Smooth muscle cell (in vitro differentiated cells): ENCODE measurements around the gene JARID2. TPM values are rescaled to one million over a fixed set of nuclear protein-coding genes. Genes with fewer than 3 reads are reported as not detected.

Source experiments
- DNase-seq: peaks from one replicate; lab custom pipeline; 2025; ENCODE audit not compliant: unreplicated experiment; lab: John Stamatoyannopoulos, UW
- H2AFZ ChIP-seq: fragments of 200-600 bp; sonication (generic); 2 replicates; pipeline ENCODE4 v1.6.0; 2016; ENCODE audit warnings: antibody characterized with exemption, low read depth, mild to moderate bottlenecking
- H3F3A ChIP-seq: fragments of 200-600 bp; sonication (generic); 2 replicates; pipeline ENCODE4 v1.6.0; 2017; ENCODE audit warnings: antibody characterized with exemption, low read depth
- H3K27ac ChIP-seq: fragments of 200-600 bp; sonication (generic); 2 replicates; pipeline ENCODE4 v1.5.1; 2016; ENCODE audit warnings: low read depth, mild to moderate bottlenecking
- H3K27me3 ChIP-seq: fragments of 200-600 bp; sonication (generic); 2 replicates; pipeline ENCODE4 v1.6.1; 2016; ENCODE audit warnings: low read depth, mild to moderate bottlenecking
- H3K36me3 ChIP-seq: fragments of 200-600 bp; sonication (generic); 2 replicates; pipeline ENCODE4 v1.5.1; 2016; ENCODE audit warnings: low read depth
- H3K4me1 ChIP-seq: fragments of 200-600 bp; sonication (generic); 2 replicates; pipeline ENCODE4 v1.5.1; 2016; ENCODE audit warnings: low read depth
- H3K4me2 ChIP-seq: fragments of 200-600 bp; sonication (generic); 2 replicates; pipeline ENCODE4 v1.6.0; 2016; ENCODE audit warnings: mild to moderate bottlenecking
- H3K4me3 ChIP-seq: fragments of 200-600 bp; sonication (generic); 2 replicates; pipeline ENCODE4 v1.5.1; 2016; ENCODE audit warnings: mild to moderate bottlenecking
- H3K79me2 ChIP-seq: fragments of 200-600 bp; sonication (generic); 2 replicates; pipeline ENCODE4 v1.6.0; 2016; ENCODE audit warnings: low read depth, mild to moderate bottlenecking
- H3K9ac ChIP-seq: fragments of 200-600 bp; sonication (generic); 2 replicates; pipeline ENCODE4 v1.6.0; 2016; ENCODE audit warnings: low read depth
- H3K9me3 ChIP-seq: fragments of 200-600 bp; sonication (generic); replicated peaks from 2 replicates; pipeline ENCODE4 v1.5.1; 2016; ENCODE audit warnings: low read depth
- H4K20me1 ChIP-seq: fragments of 200-600 bp; sonication (generic); 2 replicates; pipeline ENCODE4 v1.6.0; 2016; ENCODE audit warnings: low read depth
- WGBS: methylation state at CpG from one replicate; pipeline ENCODE4 v1.1.7; 2016; ENCODE audit warnings: low lambda C conversion rate; 5-methylcytosine and 5-hydroxymethylcytosine counted together
- polyA plus RNA-seq: library from polyadenylated mRNA; unstranded; fragments of >200 nt; fragmentation: Nextera tagmentation; extraction: Ambion mirVana; gene quantifications from 2 replicates; pipeline ENCODE4 v1.2.1, GENCODE V29; 2016
- total RNA-seq: library from RNA; depleted of rRNA; stranded (reverse); fragments of >200 nt; gene quantifications from 2 replicates; pipeline ENCODE4 v1.2.3, GENCODE V29; 2014
- TF ChIP-seq, protein P1 (sequence below): fragments of 200-600 bp; sonication (generic); IDR thresholded peaks from 2 replicates; pipeline ENCODE4 v1.5.1; 2017; ENCODE audit warnings: borderline replicate concordance, mild to moderate bottlenecking, antibody characterized with exemption; ENCODE audit not compliant: insufficient read depth, poor library complexity, severe bottlenecking

The JARID2 gene
- total and polyA plus RNA-seq, 2 experiments from 2014 or later: 5.2 to 10.2 TPM

GRCh38 chr6:15444881-15445280 lies 199.0 kb downstream of the JARID2 start:
- Histone ChIP-seq H3K36me3 (no peaks in the 10 kb centered on the region), H3K27ac (no peak overlapping the region), H3K79me2 (peaks cover 62% of the 10 kb centered on the region), H3K27me3 (no peaks in the 10 kb centered on the region), H3K9me3 (no peaks in the 10 kb centered on the region), H3K4me1 (peaks cover 49% of the 10 kb centered on the region), H3K4me2 (no peak overlapping the region), H3F3A (no peaks in the 10 kb centered on the region), H3K4me3 (no peak overlapping the region), H4K20me1 (peaks cover 98% of the 10 kb centered on the region), H2AFZ (no peak overlapping the region), H3K9ac (no peak overlapping the region)
- 92% methylated on average over 3 of the region's 3 CpGs for WGBS
- DNase-seq: no peak
- TF ChIP-seq, protein P1, sequence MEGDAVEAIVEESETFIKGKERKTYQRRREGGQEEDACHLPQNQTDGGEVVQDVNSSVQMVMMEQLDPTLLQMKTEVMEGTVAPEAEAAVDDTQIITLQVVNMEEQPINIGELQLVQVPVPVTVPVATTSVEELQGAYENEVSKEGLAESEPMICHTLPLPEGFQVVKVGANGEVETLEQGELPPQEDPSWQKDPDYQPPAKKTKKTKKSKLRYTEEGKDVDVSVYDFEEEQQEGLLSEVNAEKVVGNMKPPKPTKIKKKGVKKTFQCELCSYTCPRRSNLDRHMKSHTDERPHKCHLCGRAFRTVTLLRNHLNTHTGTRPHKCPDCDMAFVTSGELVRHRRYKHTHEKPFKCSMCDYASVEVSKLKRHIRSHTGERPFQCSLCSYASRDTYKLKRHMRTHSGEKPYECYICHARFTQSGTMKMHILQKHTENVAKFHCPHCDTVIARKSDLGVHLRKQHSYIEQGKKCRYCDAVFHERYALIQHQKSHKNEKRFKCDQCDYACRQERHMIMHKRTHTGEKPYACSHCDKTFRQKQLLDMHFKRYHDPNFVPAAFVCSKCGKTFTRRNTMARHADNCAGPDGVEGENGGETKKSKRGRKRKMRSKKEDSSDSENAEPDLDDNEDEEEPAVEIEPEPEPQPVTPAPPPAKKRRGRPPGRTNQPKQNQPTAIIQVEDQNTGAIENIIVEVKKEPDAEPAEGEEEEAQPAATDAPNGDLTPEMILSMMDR: no peak

DNA sequence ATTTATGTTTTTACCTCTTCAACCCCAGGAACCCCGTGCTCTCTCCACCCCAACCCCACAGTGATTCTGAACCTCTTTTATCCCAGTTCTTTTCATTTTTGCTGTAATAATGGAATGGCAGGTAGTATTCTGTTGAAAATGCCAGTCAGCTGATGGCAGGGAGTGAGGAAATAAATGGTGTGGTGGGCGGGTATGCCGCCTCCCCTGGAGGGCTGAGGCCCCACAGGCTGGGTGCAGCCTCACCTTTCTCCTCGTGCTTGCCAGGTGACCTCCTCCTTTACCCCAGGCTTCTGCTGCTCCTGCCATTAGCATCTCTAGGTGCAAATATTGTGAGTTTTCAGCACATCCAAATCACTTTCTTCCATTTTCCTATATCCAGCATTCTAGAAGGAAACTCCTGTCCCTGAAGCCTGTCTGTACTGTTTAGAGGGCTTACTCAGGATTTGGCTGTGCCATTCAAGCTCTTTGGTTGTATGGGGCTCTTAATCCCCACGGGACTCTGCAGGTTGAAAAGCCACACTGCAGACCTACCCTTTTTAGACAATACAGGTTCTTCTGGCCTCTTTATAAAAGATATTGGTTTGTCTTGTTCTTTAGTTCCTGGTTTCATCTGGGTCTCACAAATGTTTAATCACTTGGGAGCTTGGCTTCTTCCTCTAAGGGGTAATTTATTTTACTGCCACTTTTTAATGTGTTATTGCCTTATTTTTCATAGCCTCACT lies 201.8 kb downstream of the JARID2 start:
- Histone ChIP-seq H3K36me3 (no peaks in the 10 kb centered on the region), H3K27me3 (no peaks in the 10 kb centered on the region), H3K9me3 (no peaks in the 10 kb centered on the region), H3K79me2 (peaks cover 52% of the 10 kb centered on the region), H3K27ac (no peak overlapping the region), H3K4me2 (no peak overlapping the region), H2AFZ (no peak overlapping the region), H3K4me1 (peaks cover 32% of the 10 kb centered on the region), H3F3A (no peaks in the 10 kb centered on the region), H3K4me3 (no peak overlapping the region), H4K20me1 (peaks cover 85% of the 10 kb centered on the region), H3K9ac (no peak overlapping the region)
- no peak for DNase-seq
- WGBS: 86% methylated on average over 5 of the region's 5 CpGs
- TF ChIP-seq, protein P1: no peak

- no peak overlapping the region for H2AFZ ChIP-seq
- H3K36me3 ChIP-seq: no peaks in the 10 kb centered on the region
- peaks cover 47% of the 10 kb centered on the region for H3K79me2 ChIP-seq
- H3K27me3 ChIP-seq: no peaks in the 10 kb centered on the region
- no peak overlapping the region for H3K27ac ChIP-seq
- no peaks in the 10 kb centered on the region for H3F3A ChIP-seq
- no peak overlapping the region for H3K4me2 ChIP-seq
- H3K9ac ChIP-seq: no peak overlapping the region
- no peak for DNase-seq
- TF ChIP-seq, protein P1: no peak
- WGBS: 96% methylated on average over 2 of the region's 2 CpGs
- H3K4me3 ChIP-seq: no peak overlapping the region
- H4K20me1 ChIP-seq: peaks cover 77% of the 10 kb centered on the region
- H3K9me3 ChIP-seq: no peaks in the 10 kb centered on the region
- H3K4me1 ChIP-seq: peaks cover 22% of the 10 kb centered on the region
Observed at GRCh38 chr6:15449011-15449410, 203.1 kb downstream of the JARID2 start.

- Histone ChIP-seq H3K27ac (no peak overlapping the region), H3K27me3 (no peaks in the 10 kb centered on the region), H3K36me3 (no peaks in the 10 kb centered on the region), H4K20me1 (peaks cover 75% of the 10 kb centered on the region), H3K4me3 (no peak overlapping the region), H3K9me3 (no peaks in the 10 kb centered on the region), H3F3A (no peaks in the 10 kb centered on the region), H3K79me2 (peaks cover 31% of the 10 kb centered on the region), H3K4me1 (peaks cover 22% of the 10 kb centered on the region), H3K4me2 (no peak overlapping the region), H2AFZ (no peak overlapping the region), H3K9ac (no peak overlapping the region)
- TF ChIP-seq, protein P1: no peak
- WGBS: 79% methylated on average over 4 of the region's 4 CpGs
- DNase-seq: no peak
Observed at GRCh38 chr6:15451738-15452137, 205.9 kb downstream of the JARID2 start.
